Measurements from ENCODE around the gene CCL7.
A peak's percentile ranks its signal among the peaks of the same experiment; 100 is the strongest.

CCL7 gene

GRCh38 chr17:34285286-34285792, 15.3 kb downstream of the CCL7 start, which contains the start of gene CCL11:
Gene CCL11, plus strand, starts transcription at chr17:34285742. Its CDS starts 67 bp downstream, at chr17:34285809.
- no peak for DNase-seq

- DNase-seq: no peak
Observed at GRCh38 chr17:34287875-34288274, 17.9 kb downstream of the CCL7 start.

- DNase-seq: no peak
Observed at GRCh38 chr17:34290586-34290985, 20.6 kb downstream of the CCL7 start.

GRCh38 chr17:34291721-34292348, 21.8 kb downstream of the CCL7 start:
- DNase-seq: no peak

GRCh38 chr17:34299027-34299426, 29.0 kb downstream of the CCL7 start:
- DNase-seq: no peak

GRCh38 chr17:34299956-34300577, 30.0 kb downstream of the CCL7 start:
- DNase-seq: no peak

GRCh38 chr17:34300652-34301370, 30.8 kb downstream of the CCL7 start:
- DNase-seq: peak in 2 of 58 donors; percentile 0 to 3

- no peak for DNase-seq
Observed at GRCh38 chr17:34301986-34302385, 32.0 kb downstream of the CCL7 start.

GRCh38 chr17:34302636-34303035, 32.6 kb downstream of the CCL7 start:
- DNase-seq: no peak

- DNase-seq: no peak
Observed at GRCh38 chr17:34303606-34304005, 33.6 kb downstream of the CCL7 start.

- no peak for DNase-seq
Observed at GRCh38 chr17:34305061-34305460, 35.0 kb downstream of the CCL7 start.

- DNase-seq: no peak
Observed at GRCh38 chr17:34305606-34306005, 35.6 kb downstream of the CCL7 start.

GRCh38 chr17:34306466-34306865, 36.4 kb downstream of the CCL7 start:
- DNase-seq: peak in 2 of 58 donors; percentile 0

- DNase-seq: no peak
Observed at GRCh38 chr17:34307110-34307509, 37.1 kb downstream of the CCL7 start.

- no peak for DNase-seq
Observed at GRCh38 chr17:34308371-34308770, 38.4 kb downstream of the CCL7 start.

- DNase-seq: no peak
Observed at GRCh38 chr17:34311291-34311690, 41.3 kb downstream of the CCL7 start.

GRCh38 chr17:34312080-34312479, 42.1 kb downstream of the CCL7 start:
- no peak for DNase-seq

- no peak for DNase-seq
Observed at GRCh38 chr17:34313164-34313563, 43.1 kb downstream of the CCL7 start.

GRCh38 chr17:34314279-34314678, 44.3 kb downstream of the CCL7 start:
- DNase-seq: peak in 1 of 58 donors; percentile 4

GRCh38 chr17:34318474-34318873, 48.5 kb downstream of the CCL7 start:
- no peak for DNase-seq

- no peak for DNase-seq
Observed at GRCh38 chr17:34319039-34319483, 49.0 kb downstream of the CCL7 start, which contains the start of gene CCL8. Gene CCL8, plus strand, starts transcription at chr17:34319435. Its CDS starts 67 bp downstream, at chr17:34319502.

Data from anterior cingulate cortex (tissue), 58 donors.